DMS 273 treated with DMSO at 0.1 percent for 48 hours (cell line): ENCODE data around the gene LINC00237.

Experiments
- DNase-seq: peaks from one replicate; lab custom pipeline; 2025; lab: John Stamatoyannopoulos, UW

LINC00237 gene

DNA sequence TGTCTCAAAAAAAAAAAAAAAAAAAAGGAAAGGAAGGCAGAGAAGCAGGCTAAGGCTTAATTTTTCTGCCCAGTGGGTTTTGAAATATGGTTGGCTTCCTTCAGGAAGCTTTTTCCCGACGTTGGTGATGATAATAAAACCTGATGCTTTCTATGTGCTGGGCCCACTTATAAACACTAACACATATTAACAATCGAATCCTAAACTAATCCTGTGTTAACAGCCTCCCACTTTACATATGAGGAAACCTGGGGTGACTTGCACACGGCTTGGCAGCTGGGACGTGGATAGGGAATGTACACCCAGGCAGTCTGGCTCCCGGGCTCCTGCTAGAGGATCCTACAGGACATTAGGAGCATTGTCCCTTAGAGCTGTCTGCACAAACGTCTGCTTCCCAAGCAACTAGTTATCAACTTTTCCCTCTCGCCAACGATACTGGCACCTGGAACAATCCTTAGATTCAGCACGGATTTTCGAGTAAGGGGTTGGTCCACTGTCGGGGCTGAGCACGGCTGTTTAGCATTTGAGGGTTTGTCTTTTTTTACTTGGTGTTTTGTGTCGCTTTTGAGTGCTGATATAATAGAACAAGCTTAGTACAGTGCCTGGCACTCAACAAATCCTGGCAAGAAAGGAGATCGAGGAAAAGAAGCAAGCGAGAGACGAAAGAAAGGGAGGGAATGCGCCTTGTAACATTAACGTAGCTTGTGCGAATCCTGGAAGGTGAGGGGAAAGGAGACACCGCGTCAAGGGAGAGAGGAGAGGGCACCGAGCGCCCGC, 19.1 kb upstream of the LINC00237 start:
- DNase-seq: peak; percentile 51

DNA sequence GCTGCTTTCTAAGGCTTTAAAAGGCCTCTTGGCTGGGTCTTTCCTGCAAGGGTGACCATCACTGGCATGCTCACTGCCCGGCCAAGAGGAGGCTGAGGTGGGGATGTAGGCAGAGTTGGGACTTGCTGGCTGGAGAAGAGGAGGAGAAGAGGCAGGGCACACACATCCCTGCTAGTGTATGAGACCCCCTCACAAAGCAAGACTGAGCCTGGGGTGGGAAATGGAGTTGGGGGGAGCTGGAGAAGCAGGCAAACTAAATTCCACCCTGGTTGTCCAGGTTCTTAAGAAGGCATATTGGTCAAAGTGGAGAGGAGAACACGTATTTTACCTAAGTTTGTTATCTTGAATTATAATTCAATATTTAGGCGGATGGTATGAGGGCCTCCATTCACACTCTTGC, 18.0 kb upstream of the LINC00237 start:
- no peak for DNase-seq

DNA sequence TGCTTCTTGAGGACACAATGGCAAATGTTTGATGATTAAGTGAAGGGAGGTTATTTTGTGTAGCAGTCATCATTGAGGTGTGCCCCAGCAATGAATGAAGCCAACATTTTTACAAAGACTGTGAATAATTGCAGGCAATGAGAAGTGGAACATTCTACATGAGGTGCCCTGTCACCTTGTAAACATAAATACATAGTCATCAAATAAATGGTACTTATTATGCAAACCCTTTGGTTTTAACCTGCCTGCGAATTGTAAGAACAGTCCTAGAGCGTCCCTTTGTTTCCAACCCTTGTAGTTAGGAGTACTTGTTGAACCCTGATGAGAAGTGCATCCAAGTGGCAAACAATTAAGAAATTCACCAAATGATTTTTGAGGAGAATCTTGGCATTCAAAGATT, 12.6 kb upstream of the LINC00237 start:
- DNase-seq: no peak

DNA sequence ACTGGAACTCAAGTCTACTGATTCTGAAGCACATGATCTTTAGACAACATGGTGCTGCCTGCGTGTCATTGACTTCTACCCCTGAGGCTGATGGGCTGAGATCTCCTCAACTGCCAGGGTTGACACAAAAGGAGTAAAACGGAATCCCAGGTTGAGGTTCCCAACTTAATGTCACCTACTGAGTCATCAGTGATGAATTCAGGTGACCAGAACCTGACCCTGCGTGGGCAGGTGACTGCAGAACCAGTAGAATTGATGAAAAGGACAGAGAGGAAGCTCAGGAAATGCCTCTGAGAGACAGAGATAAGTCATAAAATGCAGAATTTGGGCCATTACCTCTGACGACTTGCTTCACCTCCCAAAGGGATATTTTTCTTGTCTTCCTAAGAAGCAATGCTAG, 12.0 kb upstream of the LINC00237 start:
- no peak for DNase-seq

DNA sequence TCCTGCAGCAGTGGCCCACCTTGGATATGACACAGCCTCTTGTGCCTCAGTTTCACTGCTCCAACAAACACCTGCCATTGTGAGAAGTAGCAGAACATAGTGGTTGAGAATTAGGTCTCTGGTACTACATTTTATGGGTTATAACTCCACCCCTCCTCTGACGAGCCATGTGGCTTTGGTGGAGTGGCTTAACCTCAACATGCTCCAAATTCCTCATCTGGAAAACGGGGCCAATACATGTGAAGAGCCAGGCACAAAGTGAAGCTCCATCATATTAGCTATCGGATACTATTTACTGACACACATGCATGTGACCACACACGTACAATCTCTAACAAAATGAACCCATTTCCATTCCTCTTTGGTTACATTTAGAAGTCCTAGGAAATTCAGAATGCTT, 11.4 kb upstream of the LINC00237 start:
- DNase-seq: no peak

DNA sequence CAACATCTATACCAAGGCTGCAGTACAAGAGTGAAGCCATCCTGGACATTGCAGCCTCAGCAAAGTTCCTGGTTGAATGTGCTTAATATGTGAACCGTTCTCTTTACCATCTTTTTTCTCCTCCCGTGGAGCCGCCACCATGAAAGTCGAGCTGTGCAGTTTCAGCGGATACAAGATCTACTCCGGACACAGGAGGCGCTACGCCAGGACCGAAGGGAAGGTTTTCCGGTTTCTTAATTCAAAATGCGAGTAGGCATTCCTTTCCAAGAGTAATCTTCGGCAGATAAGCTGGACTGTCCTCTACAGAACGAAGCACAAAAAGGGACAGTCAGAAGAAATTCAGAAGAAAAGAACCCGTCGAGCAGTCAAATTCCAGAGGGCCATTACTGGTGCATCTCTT, 8.4 kb upstream of the LINC00237 start:
- no peak for DNase-seq

DNA sequence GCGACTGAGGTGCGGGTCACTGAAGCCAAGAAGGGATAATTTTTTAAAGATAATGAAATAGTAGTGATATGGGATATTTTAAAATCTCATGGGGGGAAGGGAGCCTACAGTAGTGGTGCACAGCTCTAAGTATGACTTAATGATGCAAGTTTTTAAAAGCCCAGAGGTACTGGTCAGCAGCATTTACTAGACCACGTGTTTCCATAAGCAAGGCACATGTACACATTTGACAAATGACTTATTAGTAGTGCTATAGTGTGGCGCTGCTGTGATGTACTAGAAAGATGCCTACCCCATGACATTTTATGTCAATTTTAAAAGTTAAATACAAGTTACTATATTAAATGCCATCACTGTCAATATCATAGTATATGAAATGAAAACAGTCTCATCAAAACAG, 7.5 kb upstream of the LINC00237 start:
- DNase-seq: no peak

DNA sequence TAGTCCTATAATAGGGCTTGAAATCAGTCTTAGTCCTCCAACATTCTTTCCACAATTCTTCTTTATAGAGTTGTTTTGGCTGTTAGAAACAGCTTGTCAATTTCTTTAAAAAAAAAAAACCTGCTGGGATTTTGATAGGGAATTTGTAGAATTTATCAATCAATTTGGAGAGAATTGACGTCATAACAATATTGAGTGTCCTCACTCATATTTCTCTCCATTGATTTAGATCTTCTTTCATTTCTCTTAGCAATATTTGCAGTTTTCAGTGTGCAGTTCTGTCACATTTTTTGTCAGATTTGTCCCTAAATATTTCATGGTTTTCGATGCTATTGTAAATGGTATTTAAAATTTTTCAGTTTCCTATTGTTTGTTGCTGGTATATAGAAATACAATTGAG, 5.3 kb upstream of the LINC00237 start:
- DNase-seq: no peak

DNA sequence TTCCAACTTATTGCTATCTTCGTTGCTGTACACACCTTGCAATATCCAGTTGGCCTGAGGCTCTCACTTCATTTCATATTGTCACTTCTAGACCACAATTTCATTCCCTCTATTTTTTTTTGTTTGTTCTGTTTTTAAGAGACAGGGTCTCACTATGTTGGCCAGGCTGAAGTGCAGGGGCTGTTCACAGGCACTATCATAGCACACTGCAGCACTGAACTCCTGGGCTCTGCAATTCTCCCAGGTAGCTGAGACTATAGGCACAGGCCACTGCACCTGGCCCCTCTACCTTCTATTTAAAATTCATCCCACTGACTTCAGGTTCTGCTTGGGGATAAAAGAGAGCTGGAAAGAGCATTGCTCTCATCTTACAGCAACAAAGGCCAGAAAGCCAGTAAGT, 4.7 kb upstream of the LINC00237 start:
- DNase-seq: no peak

DNA sequence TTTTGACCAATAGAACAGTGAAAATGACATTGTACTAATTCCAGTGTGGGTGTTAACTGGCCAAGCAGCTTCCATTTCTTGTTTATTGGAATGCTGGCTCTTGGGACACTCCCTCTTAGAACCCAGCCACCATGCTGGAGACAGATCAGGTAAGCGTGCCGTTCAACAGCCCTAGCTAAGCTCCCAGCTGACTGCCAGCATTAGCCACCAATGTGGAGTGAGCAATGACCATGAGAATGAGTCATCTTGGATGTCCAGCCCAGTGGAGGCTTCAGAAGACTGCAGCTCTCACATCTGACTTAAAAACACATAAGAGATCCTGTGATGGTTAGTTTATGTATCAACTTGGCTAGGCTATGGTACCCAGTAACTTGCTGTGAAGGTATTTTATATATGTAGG, 3.0 kb upstream of the LINC00237 start:
- no peak for DNase-seq

DNA sequence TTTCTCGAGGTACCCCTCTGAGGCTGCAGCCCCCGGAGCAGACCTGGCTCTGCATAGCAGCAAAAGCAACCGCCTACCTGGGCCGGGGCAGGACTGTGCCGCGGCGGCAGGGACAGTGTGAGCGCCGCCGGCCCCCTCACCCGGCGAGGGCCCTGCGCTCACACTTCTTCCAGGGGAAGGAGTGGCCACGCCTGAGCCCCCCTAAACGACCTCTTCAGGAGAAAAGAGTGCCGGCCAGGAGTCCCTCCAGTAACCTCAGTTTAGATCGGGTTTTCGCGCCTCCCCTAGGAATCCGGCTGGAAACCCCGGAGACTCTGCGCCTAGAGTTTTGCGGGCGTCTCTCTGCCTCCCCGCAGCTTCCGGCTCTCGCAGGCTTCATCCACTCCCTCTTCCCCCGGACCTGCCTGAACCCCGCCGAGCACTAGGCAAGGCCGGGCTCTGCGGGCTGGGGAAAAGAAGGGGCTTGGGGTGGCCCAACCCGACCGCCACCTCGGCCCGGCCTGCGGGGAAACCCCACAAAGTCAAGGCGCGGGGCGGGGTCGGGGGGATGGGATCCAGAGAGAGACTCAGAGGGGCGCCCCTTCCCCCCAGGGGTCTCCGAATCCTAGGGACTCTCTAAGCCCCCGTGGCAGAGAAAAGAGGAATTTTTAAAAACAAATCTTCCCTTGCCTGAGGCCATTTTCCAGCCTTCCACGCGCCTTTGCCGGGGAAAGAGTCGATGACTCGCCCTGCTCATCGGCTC, 558 bp downstream of the LINC00237 start:
- no peak for DNase-seq

DNA sequence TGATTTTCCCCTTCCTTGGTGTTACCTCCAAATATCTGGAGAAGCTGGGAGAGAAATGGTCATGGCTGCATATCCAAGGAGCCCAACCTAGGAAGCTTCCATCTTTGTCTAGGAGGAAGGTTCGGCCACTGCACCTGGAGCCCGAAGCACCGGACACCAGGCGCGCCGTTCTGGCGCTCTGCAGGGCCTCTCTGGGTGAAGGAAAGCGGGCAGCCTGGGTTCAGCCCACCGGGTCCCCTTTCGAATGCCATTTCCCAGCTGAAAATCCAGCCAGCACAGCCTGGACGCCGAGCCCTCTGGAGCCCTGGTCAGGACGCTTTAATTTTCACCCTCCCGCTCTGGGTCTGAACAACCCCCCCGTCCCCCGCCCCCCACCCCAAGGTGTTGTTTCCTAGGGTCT, 1.2 kb downstream of the LINC00237 start:
- DNase-seq: no peak

DNA sequence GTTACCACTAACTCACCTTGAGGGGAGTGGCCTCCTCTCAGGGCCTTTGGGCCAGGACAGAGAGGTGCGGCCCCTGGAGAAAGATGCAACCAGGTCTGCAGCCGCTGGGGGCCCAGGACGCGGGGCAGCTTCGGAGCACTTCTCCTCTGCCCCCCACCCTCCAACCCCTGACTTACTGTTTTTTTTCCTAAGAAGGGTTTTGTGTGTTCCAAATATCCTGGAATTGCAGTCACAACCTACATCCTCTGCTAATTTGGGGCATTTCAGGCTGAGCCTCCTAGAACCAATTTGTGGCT, 1.7 kb downstream of the LINC00237 start:
- DNase-seq: no peak

DNA sequence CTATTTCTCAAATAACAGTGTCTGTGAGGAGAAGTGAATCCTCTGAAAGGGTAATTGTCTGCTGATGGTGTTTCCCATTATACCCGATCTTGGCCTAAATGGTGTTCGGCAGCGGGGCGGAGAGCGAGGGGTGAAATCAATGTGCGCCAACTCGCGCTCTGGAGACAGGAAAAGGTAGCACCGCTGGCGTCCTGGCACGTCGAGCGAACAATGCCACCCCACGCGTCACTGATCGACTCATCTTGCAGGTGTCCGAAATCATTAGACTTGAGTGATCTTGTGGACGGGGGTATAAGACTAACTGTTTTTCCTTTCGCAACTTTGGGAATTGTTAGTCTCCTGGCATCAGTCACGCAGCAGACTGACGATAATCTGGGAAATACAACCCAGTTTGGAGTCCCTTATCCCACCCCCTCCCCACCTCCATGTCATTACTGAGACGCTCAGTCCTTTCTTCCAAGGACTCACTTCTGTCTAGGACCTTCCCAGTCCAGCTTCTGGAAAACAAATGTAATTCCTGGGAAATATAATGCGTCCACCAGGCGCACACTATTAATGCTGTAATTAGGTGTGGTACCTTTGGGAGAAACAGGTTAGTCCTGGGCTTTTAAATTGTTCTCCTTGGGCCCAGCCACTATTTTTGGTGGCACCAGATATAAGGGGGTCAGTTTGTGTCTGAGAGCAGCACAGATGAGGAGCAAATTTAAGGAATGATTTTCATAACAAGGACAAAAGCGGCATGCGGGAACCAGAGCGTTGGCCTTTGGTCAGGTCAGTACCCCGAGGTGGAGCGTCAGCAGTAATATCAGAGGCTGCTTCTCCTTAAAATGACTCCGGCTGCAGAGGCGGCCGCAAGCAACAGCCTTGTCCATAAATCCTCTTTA, 2.3 kb downstream of the LINC00237 start:
- DNase-seq: no peak

DNA sequence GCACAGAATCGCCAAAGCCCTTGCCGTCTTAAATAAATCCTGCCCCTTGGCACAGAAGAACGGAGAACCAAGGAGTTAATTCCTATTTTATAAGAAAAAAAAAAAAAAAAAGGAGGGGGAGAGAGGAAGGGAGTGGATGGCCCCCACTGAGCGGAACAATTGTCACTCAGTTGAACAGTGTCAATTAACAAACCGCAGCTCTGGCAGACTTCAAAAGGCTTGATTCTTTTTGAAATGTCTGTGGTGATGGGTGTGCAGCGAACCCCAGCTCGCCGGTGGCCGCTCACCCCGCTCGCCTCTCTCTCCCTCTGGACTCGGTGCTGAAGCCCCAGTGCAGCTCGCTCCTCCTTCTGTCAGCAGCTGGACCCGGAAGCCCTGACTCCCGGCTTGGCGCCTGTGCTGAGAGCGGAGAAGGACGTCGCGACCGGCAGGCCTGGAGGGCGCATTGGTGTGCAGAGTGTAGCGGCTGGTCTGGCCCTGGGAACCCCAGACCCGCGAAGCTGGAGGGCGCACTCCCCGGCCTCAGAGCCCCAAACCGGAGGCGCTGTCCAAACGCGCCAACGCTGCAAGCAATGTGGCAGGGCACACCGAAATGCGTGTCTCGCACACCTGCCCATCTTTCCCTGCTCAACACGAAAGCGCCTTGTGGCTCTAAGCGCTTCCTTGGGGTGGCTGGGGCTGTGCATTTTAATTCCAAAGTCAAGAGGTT, 3.4 kb downstream of the LINC00237 start:
- no peak for DNase-seq

DNA sequence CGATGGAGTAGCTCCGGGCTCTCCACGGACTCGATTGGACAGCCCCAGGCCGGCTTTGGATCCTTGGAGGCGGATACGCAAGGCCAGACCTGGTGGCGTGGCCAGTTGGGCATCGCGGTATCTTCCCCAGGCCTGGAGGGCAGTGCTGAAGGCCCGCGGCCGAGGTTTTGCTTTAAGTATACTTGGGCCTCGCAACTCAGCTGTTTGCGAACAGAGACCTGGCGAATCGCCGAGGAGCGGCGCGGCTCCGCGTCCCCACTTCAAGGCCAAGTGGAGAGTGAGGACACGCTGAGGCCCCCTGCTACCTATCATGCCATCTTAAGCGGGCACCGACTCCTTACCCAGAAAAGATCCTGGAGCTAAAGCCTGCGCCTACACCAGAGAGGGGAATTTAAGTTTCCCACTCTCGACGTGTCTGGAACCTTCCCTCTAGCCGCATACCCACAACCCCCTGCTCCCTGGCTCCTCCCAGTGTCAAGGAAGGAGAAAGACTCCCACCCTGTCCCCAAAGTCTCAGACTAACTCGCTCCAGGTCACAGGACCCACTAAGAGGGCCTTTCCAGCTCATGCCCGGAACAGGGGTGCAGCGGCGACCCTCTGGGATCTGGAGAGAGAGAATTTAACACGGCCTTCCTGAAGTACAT, 4.1 kb downstream of the LINC00237 start:
- no peak for DNase-seq

DNA sequence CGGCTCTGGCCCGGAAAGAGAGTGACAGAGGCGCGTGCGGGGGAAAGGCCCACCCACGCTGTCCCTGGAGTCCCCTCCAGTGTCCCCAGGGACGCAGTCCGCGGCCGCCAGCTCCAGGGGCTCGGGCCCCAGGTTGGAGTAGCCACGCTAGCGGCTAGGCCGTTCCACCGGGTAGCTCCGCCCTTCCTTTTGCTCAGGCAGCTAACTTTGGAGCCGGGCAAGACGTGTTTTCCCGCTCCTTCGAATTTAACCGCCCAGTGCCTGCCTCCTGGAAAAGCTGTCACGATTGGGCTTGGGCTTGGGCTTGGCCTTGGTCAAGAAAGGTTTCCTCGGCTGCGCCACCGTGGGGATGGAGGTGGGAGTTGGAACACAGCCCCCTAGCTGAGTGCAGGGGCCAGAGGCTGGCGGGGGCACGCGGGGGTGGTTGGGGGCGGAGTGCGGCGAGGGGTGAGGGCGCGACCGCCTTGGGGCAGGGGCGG, 4.7 kb downstream of the LINC00237 start:
- no peak for DNase-seq

DNA sequence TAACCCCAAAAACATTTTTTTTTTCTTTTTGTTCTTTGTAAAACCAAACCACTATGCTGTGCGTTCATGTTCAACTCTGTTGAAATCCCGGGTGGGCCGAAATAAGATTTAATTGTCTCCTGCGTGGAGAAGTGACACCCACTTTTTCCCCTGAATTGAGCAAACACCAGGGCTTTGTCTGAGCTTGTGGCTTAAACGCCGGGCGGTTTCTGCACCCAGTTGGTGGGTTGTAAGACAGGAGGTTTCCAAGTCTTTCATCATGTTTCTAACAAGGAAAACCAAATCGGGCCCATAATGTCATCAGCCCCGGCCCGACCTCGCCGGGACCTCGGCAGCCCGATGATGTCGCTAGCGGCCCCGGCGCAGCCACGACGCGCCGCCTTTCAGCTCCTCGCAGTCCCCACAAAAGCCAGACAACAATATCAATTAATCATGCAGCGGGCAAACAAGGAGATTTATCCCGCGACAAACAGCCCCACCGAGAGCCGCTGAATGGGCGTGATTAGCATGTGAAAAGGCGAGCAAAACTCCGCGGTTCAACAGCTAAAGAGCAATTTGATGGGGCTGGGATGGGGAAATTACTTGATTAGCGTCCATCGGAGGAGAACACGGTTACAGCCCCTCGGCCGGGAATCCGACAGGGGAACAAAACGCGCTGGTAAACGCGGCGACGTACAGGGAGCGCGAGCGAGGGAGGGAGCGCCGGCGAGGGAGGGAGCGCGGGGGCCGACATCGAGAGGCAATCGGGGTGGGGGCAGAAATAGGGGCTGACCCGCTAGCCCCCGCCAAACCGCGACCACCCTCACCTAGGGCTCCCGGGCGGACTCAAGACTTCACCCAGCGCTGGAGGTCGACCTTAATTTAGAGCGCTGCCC, 5.3 kb downstream of the LINC00237 start:
- DNase-seq: no peak

DNA sequence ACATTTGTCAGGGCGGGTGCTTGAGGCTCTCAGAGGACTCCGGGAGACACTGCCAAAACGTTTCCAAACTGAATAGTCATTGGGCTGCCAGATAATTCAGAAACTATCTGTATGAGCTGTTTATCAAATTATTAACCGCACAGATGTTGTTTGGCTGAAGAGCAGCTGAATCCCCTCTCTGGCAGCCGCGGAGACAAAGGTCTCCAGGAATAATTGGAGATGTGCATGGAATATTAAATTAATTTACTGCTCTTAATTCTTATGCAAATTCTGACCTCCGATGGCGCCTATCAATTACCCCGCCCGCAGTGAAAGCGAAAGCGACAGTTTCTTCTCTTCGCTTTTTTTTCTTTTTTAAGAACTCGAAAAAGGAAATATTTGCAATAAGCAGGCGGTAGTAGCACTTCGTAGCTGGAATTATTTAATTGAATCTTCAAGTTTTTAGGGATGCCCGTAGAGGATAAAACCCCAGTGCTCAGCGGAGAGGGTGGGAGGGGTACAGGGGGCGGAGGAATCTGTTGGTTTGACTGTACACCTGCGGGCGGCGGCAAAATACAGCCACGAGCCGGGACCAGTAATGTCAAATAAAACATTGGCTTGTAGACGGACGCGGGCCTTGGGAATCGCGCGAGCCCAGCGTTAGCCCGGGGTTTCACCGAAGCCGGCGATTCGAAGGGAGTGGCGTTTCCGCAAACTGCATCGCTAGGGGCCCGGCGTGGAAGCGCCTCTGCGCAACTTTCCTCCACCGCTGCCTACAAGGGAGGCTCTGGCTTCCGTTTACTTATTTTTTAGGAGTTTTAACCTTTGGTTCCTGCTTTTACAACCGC, 6.2 kb downstream of the LINC00237 start:
- DNase-seq: peak; percentile 19
